Spinal cord (tissue), 10 donors: ENCODE measurements around the gene CLCN4. TPM values are rescaled to one million over a fixed set of nuclear protein-coding genes. Genes with fewer than 3 reads are reported as not detected.

Experiments
- DNase-seq, 6 donors: peaks; one replicate each; pipeline versions ENCODE4 v3.0.0 to v3.0.0-alpha.2; 2013 to 2015; ENCODE audit warnings: low spot score in 6 of 6, low read depth in 4 of 6
- H3K27ac ChIP-seq: one replicate; pipeline ENCODE4 v1.5.1; 2013; ENCODE audit warnings: low read depth, low read length, control low read depth
- H3K27me3 ChIP-seq: one replicate; pipeline ENCODE4 v1.6.1; 2013; ENCODE audit warnings: low read length; ENCODE audit not compliant: control insufficient read depth, insufficient read depth
- H3K36me3 ChIP-seq: one replicate; pipeline ENCODE4 v1.6.1; 2013; ENCODE audit warnings: low read length; ENCODE audit not compliant: control insufficient read depth, insufficient read depth
- H3K4me1 ChIP-seq: one replicate; pipeline ENCODE4 v1.6.1; 2013; ENCODE audit warnings: low read length; ENCODE audit not compliant: control insufficient read depth, insufficient read depth
- H3K4me3 ChIP-seq: one replicate; pipeline ENCODE4 v1.5.1; 2013; ENCODE audit warnings: low read depth, low read length, control low read depth
- H3K9me3 ChIP-seq: one replicate; pipeline ENCODE4 v1.6.1; 2013; ENCODE audit warnings: low read length; ENCODE audit not compliant: control insufficient read depth, insufficient read depth
- WGBS: methylation state at CpG from one replicate; pipeline ENCODE4 v1.1.5; 2013; ENCODE audit warnings: missing lambda C conversion rate; ENCODE audit not compliant: insufficient coverage; 5-methylcytosine and 5-hydroxymethylcytosine counted together
- long read RNA-seq, 4 donors: transcript quantifications; one replicate each; lab custom pipeline, GENCODE V29; 2026
- polyA plus RNA-seq, 2 donors: library from polyadenylated mRNA; unstranded; fragments of 120-200 nt; gene quantifications; one replicate each; pipeline ENCODE4 v1.2.1, GENCODE V29; 2013; ENCODE audit not compliant: insufficient read length in 2 of 2
- total RNA-seq, 2 donors: library from RNA; depleted of rRNA in 1 of 2; stranded (reverse); fragments of 120-200 nt in 1 of 2; fragments of >200 nt in 1 of 2; gene quantifications; one replicate each; pipeline versions ENCODE4 v1.2.3 to v1.2.4, GENCODE V29; 2013 to 2014
- donor health status: healthy.

CLCN4 gene
- 10 to 100 TPM; 21.9 to 63.0 TPM for total RNA-seq
- polyA plus RNA-seq: 10 to 100 TPM; 42.9 to 48.6 TPM
- long read RNA-seq, donor 1, full-length matches to known transcripts: 1 of 19 reads
- long read RNA-seq, donor 1, partial matches to known transcripts: 18 of 19 reads
- long read RNA-seq, donor 1, other reads (novel, unspliced or antisense): 0 of 19 reads
- long read RNA-seq, donor 2, full-length matches to known transcripts: 3 of 3 reads
- long read RNA-seq, donor 2, partial matches to known transcripts: 0 of 3 reads
- long read RNA-seq, donor 2, other reads (novel, unspliced or antisense): 0 of 3 reads
- long read RNA-seq, donor 3: 0 reads
- long read RNA-seq, donor 4: 0 reads

- Histone ChIP-seq H3K27me3 (peaks cover 42% of the 10 kb centered on the region), H3K36me3 (no peaks in the 10 kb centered on the region), H3K4me3 (peak within 1 kb of the TSS; percentile 35), H3K9me3 (no peaks in the 10 kb centered on the region), H3K4me1 (peaks cover 13% of the 10 kb centered on the region), H3K27ac (peak within 1 kb of the TSS; percentile 75)
- 20% methylated on average over 24 of the region's 27 CpGs for WGBS
- DNase-seq: peak in 2 of 6 donors; percentile 60 to 62
These were observed at the start of gene CLCN4 for GRCh38 chrX:10156199-10157031. TSS of gene CLCN4 (plus strand) at chrX:10156975. CDS start at chrX:10185033, 28,058 bp downstream.

GRCh38 chrX:10107483-10107882 is 49.3 kb upstream of the CLCN4 start:
- H3K27ac ChIP-seq: no peak overlapping the region
- H3K9me3 ChIP-seq: no peaks in the 10 kb centered on the region
- WGBS: no CpG with 5 or more reads among the region's 2 CpGs
- no peak overlapping the region for H3K4me3 ChIP-seq
- H3K4me1 ChIP-seq: peaks cover 8% of the 10 kb centered on the region
- DNase-seq: no peak
- H3K27me3 ChIP-seq: peaks cover 9% of the 10 kb centered on the region
- H3K36me3 ChIP-seq: peaks cover 16% of the 10 kb centered on the region

- peaks cover 9% of the 10 kb centered on the region for H3K27me3 ChIP-seq
- no peak for DNase-seq
- WGBS: 80% methylated on average over 9 of the region's 9 CpGs
- H3K27ac ChIP-seq: no peak overlapping the region
- H3K36me3 ChIP-seq: peaks cover 16% of the 10 kb centered on the region
- H3K4me1 ChIP-seq: peaks cover 8% of the 10 kb centered on the region
- no peak overlapping the region for H3K4me3 ChIP-seq
- H3K9me3 ChIP-seq: no peaks in the 10 kb centered on the region
These were observed 48.5 kb upstream of the CLCN4 start for GRCh38 chrX:10108288-10108687.

DNA sequence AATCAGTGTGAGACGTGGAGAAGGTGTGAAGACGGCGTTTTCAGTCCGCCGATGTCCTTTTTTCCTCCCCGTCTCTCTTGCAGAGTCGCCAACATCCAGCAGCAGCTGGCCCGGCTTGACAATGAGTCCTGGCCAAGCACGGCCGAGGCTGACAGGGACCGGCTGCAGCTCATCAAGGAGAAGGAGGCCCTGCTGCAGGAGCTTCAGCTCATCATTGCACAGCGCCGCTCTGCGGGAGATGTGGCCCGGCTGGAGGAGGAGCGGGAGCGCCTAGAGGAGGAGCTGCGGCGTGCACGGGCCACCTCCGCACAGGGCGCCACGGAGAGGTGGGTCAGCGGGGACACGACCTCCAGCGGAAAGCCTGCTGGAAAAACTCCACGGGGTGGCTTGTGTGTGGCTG is 47.1 kb upstream of the CLCN4 start:
- Histone ChIP-seq H3K27ac (no peak overlapping the region), H3K36me3 (peaks cover 16% of the 10 kb centered on the region), H3K4me1 (peaks cover 8% of the 10 kb centered on the region), H3K4me3 (no peak overlapping the region), H3K27me3 (peaks cover 9% of the 10 kb centered on the region), H3K9me3 (no peaks in the 10 kb centered on the region)
- 90% methylated on average over 27 of the region's 27 CpGs for WGBS
- DNase-seq: no peak

DNA sequence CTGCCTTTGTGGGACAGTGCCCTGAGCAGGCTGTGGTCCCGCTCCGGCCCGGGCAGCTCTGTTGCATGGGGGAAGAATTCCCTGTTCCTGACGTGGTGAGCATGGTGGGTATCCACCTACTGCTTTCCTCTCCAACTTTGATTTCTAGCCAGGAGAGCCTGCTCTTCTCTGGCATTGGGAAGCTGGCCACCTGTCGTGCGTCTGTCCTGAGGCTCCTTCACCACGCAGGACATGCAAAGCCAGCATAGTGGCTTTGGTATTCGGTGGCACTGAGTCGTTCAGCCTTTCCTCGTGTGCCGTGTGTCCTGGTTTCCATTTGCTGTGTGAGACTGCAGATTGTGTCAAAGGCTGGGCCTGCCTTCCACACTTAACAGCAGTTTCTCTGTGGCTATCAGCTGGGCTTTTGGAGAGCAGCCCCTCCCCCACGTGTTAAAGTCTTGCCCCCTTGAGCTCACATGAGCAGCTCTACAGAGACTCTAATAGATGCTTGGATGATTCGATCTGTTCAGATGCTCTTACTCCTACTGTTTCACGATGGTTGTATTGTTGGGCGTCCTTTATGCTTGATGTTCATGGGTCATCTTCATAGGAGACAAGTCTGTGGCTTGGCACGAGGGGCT is 46.3 kb upstream of the CLCN4 start:
- peaks cover 16% of the 10 kb centered on the region for H3K36me3 ChIP-seq
- no peaks in the 10 kb centered on the region for H3K9me3 ChIP-seq
- 87% methylated on average over 15 of the region's 16 CpGs for WGBS
- no peak overlapping the region for H3K27ac ChIP-seq
- H3K27me3 ChIP-seq: peaks cover 9% of the 10 kb centered on the region
- H3K4me1 ChIP-seq: peaks cover 8% of the 10 kb centered on the region
- H3K4me3 ChIP-seq: no peak overlapping the region
- no peak for DNase-seq

GRCh38 chrX:10110984-10111363 is 45.8 kb upstream of the CLCN4 start:
- H3K9me3 ChIP-seq: no peaks in the 10 kb centered on the region
- peaks cover 8% of the 10 kb centered on the region for H3K4me1 ChIP-seq
- H3K27me3 ChIP-seq: peaks cover 9% of the 10 kb centered on the region
- DNase-seq: no peak
- peaks cover 16% of the 10 kb centered on the region for H3K36me3 ChIP-seq
- no peak overlapping the region for H3K4me3 ChIP-seq
- no peak overlapping the region for H3K27ac ChIP-seq
- 91% methylated on average over 4 of the region's 10 CpGs for WGBS

DNA sequence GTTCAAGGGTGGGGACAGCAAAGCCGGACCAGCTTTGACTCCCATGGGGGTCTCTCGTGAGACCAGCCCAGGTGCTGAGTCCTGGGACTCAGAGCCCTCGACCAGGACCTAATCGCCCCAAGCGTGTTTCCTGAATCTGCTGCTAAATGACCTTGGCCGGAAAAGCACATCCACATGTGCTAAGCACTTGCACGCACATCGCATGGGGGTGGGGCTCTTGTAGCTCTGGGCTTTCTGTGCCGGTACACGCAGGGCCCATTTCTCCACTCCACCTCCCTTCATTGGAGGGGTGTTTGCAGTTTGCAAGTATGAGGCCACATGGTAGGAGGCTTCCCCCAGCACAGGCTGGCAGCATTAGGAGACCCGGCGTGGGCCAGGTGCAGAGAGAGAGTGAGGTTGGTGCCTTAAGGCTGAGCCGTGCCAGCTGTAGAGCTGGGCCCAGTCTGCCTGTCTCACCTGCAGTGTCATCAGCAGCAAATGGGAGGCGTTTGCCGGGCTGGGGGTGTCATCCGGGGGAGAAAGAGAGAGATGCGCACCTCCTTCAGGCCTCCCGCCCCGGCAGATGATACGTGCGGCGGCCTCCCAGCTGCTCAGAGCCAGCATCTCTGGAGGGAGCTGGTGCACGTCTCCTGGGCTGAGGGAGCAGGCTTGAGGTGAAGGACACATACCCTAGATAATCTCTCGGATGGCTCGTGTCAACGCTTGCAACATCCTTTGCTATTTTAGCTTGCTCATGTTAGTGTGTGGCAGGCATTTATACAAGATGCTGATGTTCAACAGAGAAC is 45.2 kb upstream of the CLCN4 start:
- Histone ChIP-seq H3K9me3 (no peaks in the 10 kb centered on the region), H3K27ac (no peak overlapping the region), H3K4me1 (peaks cover 8% of the 10 kb centered on the region), H3K36me3 (peaks cover 16% of the 10 kb centered on the region), H3K4me3 (no peak overlapping the region), H3K27me3 (peaks cover 9% of the 10 kb centered on the region)
- no peak for DNase-seq
- 86% methylated on average over 23 of the region's 26 CpGs for WGBS

DNA sequence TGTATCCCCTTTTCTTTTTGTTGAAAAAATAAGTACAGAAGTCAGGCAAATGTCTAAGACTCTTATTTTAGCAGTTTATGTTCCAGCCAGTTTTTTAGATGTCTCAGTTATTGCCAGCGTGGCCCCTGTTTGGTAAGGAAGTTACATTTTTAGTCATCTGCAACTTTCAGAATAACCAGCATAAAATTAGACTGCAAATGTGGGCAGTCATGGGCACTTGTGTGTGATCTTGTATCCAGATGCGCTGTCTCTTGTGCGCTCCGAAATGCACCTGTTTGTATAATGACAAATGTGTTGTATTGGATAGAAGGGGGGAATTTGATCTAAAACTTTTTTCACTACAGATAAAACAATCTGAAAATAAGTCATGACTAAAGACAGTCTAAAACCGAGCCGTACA is 44.3 kb upstream of the CLCN4 start:
- WGBS: 100% methylated on average over 2 of the region's 6 CpGs
- no peak overlapping the region for H3K27ac ChIP-seq
- no peak overlapping the region for H3K4me3 ChIP-seq
- peaks cover 9% of the 10 kb centered on the region for H3K27me3 ChIP-seq
- peak in 1 of 6 donors; percentile 38 for DNase-seq
- H3K4me1 ChIP-seq: peaks cover 8% of the 10 kb centered on the region
- no peaks in the 10 kb centered on the region for H3K9me3 ChIP-seq
- H3K36me3 ChIP-seq: peaks cover 24% of the 10 kb centered on the region

- no peak overlapping the region for H3K27ac ChIP-seq
These were observed 41.7 kb upstream of the CLCN4 start for GRCh38 chrX:10115082-10115481.

More at GRCh38 chrX:10115082-10115481, 41.7 kb upstream of the CLCN4 start:
- WGBS: 80% methylated on average over 1 of the region's 5 CpGs
- H3K27me3 ChIP-seq: peaks cover 4% of the 10 kb centered on the region
- H3K4me1 ChIP-seq: peaks cover 8% of the 10 kb centered on the region
- H3K9me3 ChIP-seq: peaks cover 2% of the 10 kb centered on the region
- no peak for DNase-seq
- peaks cover 23% of the 10 kb centered on the region for H3K36me3 ChIP-seq
- no peak overlapping the region for H3K4me3 ChIP-seq
